Stimulated activated CD4-positive, alpha-beta T cell treated with anti-CD3 and anti-CD28 coated beads, Interleukin-15, amount 100 ng/mL, for 48 hours (primary cell): ENCODE measurements around the gene DHRS3.
A peak's percentile ranks its signal among the peaks of the same experiment; 100 is the strongest.

Source experiments
- DNase-seq, 2 donors: peaks; one replicate each; pipeline ENCODE4 v3.0.0-alpha.2; 2020; ENCODE audit warnings: low read depth in 2 of 2

DHRS3 gene

DNA sequence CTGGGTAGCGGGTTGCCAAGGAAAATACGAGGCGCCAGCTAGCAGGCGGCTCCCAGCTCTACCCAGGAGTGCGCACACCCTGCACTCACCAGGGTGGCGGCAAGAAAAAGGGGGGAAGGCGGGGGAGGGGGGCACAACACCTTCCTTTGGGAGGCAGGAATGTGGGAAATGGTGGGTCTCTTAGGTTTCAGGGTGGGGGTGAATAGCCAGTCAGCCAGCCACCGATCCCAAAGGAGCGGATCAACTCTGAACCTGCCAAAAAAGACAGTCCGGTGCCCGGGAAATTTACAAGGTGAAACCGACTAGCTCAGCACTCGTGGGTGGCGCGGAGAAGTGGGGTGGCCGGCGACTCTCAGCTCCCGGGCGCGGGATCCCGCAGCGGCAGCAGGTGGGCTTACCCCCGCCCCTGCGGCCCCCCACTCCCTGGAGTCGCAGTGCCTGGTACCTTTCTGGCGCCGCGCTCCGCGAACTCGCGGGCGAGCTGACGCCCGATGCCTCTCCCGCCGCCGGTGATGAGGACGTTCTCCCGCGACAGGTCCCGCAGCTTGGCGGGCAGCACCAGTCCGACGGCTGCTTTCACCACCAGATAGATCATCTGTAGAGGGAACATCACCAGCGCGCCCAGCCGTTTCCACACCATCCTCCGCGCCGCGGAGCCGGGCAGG, 1.2 kb downstream of the DHRS3 start:
- DNase-seq: no peak

GRCh38 chr1:12615865-12616708, 1.9 kb downstream of the DHRS3 start:
- DNase-seq: no peak

DNA sequence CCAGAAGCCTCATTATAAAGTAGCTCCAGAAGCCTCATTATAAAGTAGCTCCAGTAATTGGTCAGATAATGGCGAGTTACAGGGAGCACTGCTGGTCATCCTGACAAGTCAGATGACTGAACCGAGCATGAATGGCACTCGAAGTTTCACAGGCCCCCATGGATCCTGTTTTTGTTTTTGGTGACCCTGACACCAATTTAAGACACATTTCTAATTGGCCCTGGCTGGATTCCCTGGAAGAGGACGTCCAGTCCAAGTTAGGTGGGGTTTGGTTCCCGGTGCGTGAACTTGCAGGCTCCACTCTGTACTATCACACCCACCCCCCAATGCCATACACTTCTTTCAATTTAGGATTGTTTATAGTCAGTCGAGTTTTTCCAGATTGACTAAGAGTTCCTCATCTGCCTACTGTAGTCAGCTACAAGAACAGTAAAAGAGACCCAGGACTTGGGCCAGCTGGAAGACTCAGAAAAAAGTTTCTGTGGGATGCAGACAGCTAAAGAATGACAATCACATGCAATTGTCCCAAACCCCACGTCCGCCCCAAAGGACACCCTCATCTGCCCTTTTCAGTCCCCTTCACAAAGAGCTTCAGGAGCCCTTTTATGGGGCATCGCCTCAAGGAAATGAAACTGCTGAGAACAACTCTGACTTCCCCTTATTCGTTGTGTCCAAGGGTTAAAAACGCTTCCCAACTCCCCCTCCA, 2.7 kb downstream of the DHRS3 start:
- DNase-seq: no peak

- no peak for DNase-seq
Observed at GRCh38 chr1:12614402-12615158, 3.4 kb downstream of the DHRS3 start.

DNA sequence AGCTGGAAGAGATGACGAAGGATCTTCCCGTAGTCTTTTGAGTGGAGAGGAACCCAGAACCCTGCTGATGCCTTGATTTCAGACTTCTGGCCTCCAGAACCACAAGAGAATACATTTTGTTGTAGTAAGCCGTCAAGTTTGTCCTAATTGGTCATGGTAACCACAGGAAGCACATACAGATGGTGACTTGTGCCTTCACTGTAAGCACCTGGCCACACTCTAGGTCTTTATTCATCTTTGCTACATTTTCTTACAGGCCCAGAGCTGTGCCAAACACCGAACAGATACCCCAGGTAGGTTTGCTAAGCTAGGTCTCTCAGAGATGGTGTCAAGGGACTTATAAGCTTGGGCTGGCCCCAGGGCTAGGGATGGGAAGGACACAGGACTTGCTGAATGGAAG, 4.8 kb downstream of the DHRS3 start:
- DNase-seq: no peak

DNA sequence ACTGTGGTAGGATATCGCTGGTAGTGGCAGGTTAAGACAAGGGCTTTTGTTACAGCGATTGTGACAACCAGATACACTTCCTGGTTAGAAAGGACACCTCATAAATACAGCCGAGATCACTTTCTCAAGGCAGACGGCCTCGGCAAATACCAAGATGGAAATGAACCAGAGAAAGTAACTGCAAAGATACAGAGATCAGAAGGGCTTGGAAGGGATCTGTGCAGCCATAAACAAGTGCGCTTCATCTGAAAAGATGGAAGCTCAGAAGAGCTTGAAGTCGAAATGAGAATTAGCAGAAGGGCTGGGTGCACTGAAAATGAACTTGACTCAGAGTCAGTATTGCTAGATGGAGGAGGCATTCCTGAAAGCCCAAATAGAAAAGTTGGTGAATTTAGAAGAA, 7.1 kb downstream of the DHRS3 start:
- no peak for DNase-seq

DNA sequence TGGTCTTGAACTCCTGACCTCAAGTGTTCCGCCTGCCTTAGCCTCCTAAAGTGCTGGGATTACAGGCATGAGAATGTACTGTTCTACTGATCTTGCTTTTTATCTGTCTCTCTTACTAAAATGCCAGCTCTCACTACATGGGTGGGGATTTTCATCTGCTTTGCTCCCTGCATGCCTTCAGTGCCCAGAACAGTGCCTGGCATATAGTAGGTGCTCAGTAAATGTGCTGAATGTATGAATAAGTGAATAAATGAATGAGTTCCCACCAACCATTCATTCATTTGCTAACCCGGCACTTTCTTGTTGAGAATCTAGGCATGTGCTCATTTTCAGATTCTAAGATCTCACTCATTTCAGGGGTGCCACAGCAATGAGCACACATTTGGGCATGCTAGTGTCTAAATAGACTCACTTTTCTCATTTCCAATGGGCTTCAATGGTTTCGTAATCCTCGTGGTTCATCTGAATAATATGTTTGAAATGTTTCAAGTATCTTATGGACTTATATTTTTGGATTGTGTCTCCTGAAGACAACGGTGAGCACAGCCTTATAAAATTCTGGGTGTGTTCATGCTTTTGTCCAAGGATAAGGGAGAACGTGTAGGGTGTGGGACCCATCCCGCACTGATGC, 7.6 kb downstream of the DHRS3 start:
- no peak for DNase-seq

DNA sequence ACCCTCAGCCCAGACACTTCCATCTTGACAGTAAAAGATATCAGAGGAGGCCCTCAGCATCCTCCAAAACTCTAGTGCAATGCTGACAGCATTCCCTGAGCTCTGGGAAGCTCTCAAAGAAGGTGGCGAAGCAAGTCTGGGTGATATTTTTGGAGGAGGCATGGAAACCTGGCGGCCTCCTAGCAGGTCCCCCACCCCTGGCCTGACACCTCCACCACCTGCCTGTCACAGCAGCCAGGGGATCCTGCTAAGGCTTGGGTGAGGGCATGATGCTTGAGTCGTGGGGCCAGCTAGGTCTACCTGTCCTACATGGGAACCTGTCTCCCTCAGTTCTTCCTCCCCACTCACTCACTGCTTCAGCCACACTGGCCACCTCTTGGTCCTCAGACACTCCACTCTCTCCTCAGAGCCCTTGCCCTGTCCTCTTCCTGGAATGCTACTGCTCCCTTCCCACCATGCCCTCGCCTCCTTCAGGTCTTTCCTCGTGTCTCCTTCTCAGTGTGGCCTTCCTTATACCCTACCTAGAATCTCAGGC, 8.5 kb downstream of the DHRS3 start:
- DNase-seq: no peak

- no peak for DNase-seq
Observed at GRCh38 chr1:12608311-12608957, 9.6 kb downstream of the DHRS3 start.

GRCh38 chr1:12607263-12607662, 10.7 kb downstream of the DHRS3 start:
- DNase-seq: no peak

GRCh38 chr1:12604986-12605385, 13.0 kb downstream of the DHRS3 start:
- no peak for DNase-seq

GRCh38 chr1:12604114-12604874, 13.7 kb downstream of the DHRS3 start:
- peak; percentile 56 to 63 for DNase-seq

- DNase-seq: no peak
Observed at GRCh38 chr1:12603224-12603623, 14.8 kb downstream of the DHRS3 start.

DNA sequence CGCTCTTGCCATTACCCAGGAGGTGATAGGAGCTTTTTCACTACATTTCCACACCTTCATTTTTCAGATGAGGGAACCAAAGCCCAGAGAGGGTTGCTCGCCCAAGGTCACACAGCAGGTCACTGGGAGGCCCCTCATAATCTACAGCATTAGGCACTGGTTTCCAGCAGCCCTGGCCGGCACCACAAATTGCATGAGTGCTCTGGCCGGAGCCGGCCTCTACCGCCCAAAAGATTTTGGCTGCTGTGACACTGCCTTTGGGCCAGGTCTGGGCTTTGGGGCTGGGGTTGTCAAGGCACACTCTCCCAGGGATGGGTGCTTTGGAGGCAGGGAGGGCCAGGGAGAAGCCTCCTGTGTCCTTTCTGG, 15.4 kb downstream of the DHRS3 start:
- DNase-seq: no peak

DNA sequence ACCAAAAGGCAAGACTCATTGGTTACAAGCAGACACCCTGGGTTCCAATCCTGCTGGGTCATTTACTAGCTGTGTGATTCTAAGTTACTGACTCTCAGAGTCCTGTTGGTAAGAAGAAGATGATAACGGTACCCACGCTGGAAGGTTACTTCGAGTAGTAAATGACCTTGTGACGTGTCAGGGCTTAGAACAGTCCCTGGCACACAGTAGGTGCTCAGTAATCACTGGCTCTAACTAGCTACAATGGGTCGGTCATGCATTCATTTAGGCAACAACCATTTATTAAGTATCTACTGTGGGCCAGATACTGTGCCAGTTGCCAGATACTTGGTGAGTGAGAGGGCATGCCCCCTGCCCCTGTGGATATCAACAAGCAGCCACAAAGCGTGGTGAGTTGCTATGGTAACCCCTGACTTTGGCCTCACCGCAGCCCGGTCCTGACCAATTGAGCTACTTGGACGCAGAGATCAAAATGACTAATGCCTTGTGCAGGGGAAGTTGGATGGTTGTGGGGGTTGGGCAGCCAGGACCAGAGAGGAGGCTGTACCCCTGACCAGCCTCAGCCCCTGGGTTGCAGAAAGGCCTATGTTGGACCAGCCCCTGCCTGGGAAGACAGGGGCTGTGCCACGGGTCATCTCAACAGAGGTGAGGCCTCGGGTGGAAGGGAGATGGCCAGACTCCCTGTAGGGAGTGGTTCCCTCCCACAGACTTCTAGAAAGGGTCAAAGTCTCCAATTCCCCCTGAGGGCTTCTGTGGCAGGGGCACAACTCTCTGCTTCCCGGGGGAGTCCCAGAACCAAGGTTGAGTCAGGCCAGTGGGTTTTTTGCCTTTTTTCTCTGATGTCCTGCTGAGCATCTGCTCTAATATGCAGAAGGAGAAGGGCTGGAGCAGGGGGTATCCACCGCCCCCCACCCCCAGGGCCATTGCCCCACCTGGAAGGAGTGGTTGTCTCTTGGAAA, 16.0 kb downstream of the DHRS3 start:
- no peak for DNase-seq

DNA sequence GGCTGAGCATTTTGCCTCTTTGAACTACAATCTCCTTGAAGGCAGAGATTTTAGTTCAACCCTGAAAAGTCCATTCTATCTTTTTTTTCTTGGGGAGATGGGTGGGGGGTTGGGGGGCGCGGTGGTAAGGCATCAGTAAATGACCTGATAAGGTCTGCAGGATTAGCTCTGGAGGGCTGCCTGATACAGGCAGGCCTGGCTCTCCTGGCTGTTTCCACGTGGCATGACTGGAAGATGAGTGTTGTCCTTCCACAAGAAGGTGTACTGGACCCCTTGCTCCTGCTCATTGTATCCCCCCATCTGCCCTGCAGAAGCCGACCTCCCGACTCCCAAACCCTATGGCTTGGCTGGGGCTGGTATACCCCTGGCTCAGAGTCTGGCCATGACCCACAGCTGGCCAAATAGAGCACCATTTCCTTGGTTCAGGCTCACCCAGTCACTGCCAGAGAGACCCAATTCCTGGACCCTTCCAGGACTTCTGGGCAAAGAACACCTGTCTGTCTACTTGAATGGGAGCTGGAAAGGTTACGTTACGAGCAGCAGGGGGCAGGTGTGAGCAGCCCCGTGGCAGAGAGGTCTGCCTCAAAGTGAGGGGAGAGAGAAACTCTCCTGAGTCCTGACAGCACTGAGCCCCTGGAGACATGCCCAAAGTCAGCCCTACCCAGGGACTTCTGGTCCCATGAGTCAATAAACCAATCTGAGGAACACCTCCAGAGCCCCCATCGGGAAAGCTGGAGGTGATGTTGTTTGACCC, 17.0 kb downstream of the DHRS3 start:
- peak in 1 of 2 donors; percentile 31 for DNase-seq

DNA sequence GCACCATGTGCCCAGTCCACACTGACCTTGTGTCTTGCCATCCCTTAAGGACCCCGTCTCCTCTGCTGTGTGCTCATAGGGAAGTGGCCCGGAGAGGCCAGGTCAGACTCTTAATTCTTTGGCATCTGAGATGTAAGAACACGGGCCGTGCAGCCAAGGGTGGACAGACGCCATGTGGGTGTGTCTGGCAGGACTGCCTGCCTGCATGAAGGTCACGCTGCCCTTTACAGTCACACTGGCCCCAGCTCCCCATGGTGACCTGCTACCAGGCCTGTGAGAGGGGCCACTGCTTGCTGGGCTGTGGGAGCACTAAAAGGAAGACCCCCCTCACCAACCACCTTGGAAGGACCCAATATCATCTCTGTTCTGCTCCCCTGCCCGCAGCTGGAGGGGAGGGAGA, 17.7 kb downstream of the DHRS3 start:
- no peak for DNase-seq

- DNase-seq: no peak
Observed at GRCh38 chr1:12599657-12600056, 18.4 kb downstream of the DHRS3 start.
